BJ (cell line): ENCODE data around the gene MICAL3. TPM values are rescaled to one million over a fixed set of nuclear protein-coding genes. Genes with fewer than 3 reads are reported as not detected.

Experiments used
- CTCF ChIA-PET: fragments of 350-600 bp; formaldehyde crosslinking; extraction: SDS; loops from one replicate; lab custom pipeline; 2021; ENCODE audit warnings: antibody characterized with exemption, inconsistent platforms; lab: Yijun Ruan, JAX
- POLR2A ChIA-PET: fragments of 300-600 bp; sonication (Branson Sonifier 250); formaldehyde crosslinking; extraction: SDS; loops from one replicate; lab custom pipeline; 2021; ENCODE audit warnings: antibody characterized with exemption; lab: Charles Lee
- DNase-seq: peaks from one replicate; pipeline ENCODE4 v3.0.0-alpha.2; 2011; ENCODE audit warnings: low read depth
- H3K27me3 ChIP-seq: 2 replicates; pipeline ENCODE4 v1.6.0; 2011; ENCODE audit warnings: low read length; ENCODE audit not compliant: control insufficient read depth, insufficient read depth
- H3K36me3 ChIP-seq: 2 replicates; pipeline ENCODE4 v1.5.1; 2011; ENCODE audit warnings: low read length; ENCODE audit not compliant: control insufficient read depth, insufficient read depth
- H3K4me3 ChIP-seq: 2 replicates; pipeline ENCODE4 v1.5.1; 2011; ENCODE audit warnings: low read depth, mild to moderate bottlenecking, control low read depth, low read length
- CTCF ChIP-seq: IDR thresholded peaks from 2 replicates; pipeline ENCODE4 v1.5.1; 2011; ENCODE audit warnings: low read depth, mild to moderate bottlenecking, control low read depth, inconsistent platforms, low read length, moderate library complexity; ENCODE audit not compliant: insufficient read depth
- polyA plus RNA-seq: library from polyadenylated mRNA; depleted of rRNA; stranded (reverse); fragments of >200 nt; gene quantifications from 2 replicates; pipeline ENCODE4 v1.2.3, GENCODE V29; 2011

Gene MICAL3
- polyA plus RNA-seq, 1 experiment = 16.4 TPM

- DNase-seq = no peak
- H3K36me3 ChIP-seq = peaks cover 11% of the 10 kb centered on the region
- H3K4me3 ChIP-seq = no peak overlapping the region
- no peak for TF ChIP-seq CTCF
- CTCF ChIA-PET = interaction anchor here (2.5 kb wide), 1 partner anchor 26 kb away, joined by 6 read pairs; no protein-coding TSS in a partner anchor
- H3K27me3 ChIP-seq = no peaks in the 10 kb centered on the region
- POLR2A ChIA-PET = no interaction called here
These were observed 168.6 kb downstream of the MICAL3 start for GRCh38 chr22:17855572-17856290.

- ChIA-PET POLR2A (no interaction called here), CTCF (interaction anchor here (0.9 to 2.1 kb wide), 2 partner anchors 39 to 223 kb away, joined by 4 to 5 read pairs; no protein-coding TSS in a partner anchor)
- no peaks in the 10 kb centered on the region for H3K27me3 ChIP-seq
- TF ChIP-seq CTCF = no peak
- H3K4me3 ChIP-seq = no peak overlapping the region
- DNase-seq = no peak
- H3K36me3 ChIP-seq = peaks cover 7% of the 10 kb centered on the region
These were observed 171.3 kb downstream of the MICAL3 start for GRCh38 chr22:17853073-17853472.

- no peaks in the 10 kb centered on the region for H3K27me3 ChIP-seq
- POLR2A ChIA-PET = no interaction called here
- H3K4me3 ChIP-seq = no peak overlapping the region
- no peak for DNase-seq
- CTCF ChIA-PET = interaction anchor here (1.6 to 2.1 kb wide), 2 partner anchors 22 to 224 kb away, joined by 4 to 5 read pairs; no protein-coding TSS in a partner anchor
- H3K36me3 ChIP-seq = peaks cover 7% of the 10 kb centered on the region; the same call in 1 of the 2 replicates
- no peak for TF ChIP-seq CTCF
These were observed 172.6 kb downstream of the MICAL3 start for GRCh38 chr22:17851759-17852158.

GRCh38 chr22:17847360-17848078 lies 176.8 kb downstream of the MICAL3 start:
- H3K27me3 ChIP-seq = no peaks in the 10 kb centered on the region
- H3K36me3 ChIP-seq = peaks cover 3% of the 10 kb centered on the region; the same call in 1 of the 2 replicates
- POLR2A ChIA-PET = no interaction called here
- no peak for TF ChIP-seq CTCF
- no peak overlapping the region for H3K4me3 ChIP-seq
- CTCF ChIA-PET = interaction anchor here (1.4 to 2.0 kb wide), 2 partner anchors 18 to 228 kb away, joined by 5 to 8 read pairs; no protein-coding TSS in a partner anchor
- no peak for DNase-seq

GRCh38 chr22:17846326-17846992 lies 177.9 kb downstream of the MICAL3 start:
- no peaks in the 10 kb centered on the region for H3K27me3 ChIP-seq
- POLR2A ChIA-PET = no interaction called here
- H3K36me3 ChIP-seq = peaks cover 7% of the 10 kb centered on the region
- DNase-seq = no peak
- H3K4me3 ChIP-seq = no peak overlapping the region
- CTCF ChIA-PET = interaction anchor here (0.8 to 2.0 kb wide), 4 partner anchors 17 to 230 kb away, joined by 3 to 8 read pairs (median 4); no protein-coding TSS in a partner anchor
- no peak for TF ChIP-seq CTCF
